ENCODE data around the gene PCBP3.

DNA sequence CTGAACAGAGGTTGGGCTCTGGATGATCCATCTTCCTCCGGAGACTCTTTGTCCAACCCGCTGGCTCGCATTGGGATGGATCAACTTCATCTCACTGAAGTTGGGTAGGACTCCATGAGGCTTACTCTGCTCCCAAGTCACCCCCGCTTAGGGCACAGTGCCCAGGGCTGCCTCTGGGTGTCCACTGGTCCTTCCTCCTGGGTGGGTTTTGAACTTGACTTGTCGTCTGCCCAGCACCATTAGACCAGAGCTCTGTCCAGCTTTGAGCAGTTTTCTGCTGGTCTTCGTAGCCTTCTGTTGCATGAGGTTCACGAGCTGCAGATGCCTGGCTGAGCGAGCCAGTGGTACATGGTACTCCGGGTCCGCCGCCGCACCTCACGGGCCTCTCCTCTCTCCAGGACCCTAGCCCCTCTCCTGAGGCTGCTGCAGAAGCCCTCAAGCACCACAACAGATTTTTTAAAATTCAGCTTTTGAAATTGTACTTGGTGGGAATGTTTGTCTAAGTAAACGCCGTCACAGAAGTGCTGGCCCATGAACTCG, 304.3 kb downstream of the PCBP3 start:
- TF ChIP-seq CTCF (IDR thresholded peaks at IDR 0.05; ENCODE audit: low read length): no peak
- no peak for TF ChIP-seq EZH2 (optimal IDR thresholded peaks at IDR 0.05; ENCODE audit: low read depth, low read length)

Measured in MM.1S (cell line).